Hindlimb muscle (tissue), 1 donor: Measurements from ENCODE around the gene KCND2. TPM values are rescaled to one million over a fixed set of nuclear protein-coding genes. Genes with fewer than 3 reads are reported as not detected.
"Not testable (repeated sequence)": the region's sequence is repeated elsewhere in the genome, so short reads cannot be mapped to it uniquely, and the experiment has no call there.

Source experiments
- DNase-seq: peaks from one replicate; pipeline ENCODE4 v3.0.0-alpha.2; 2013
- polyA plus RNA-seq: library from polyadenylated mRNA; unstranded; fragments of 120-200 nt; gene quantifications from one replicate; pipeline ENCODE4 v1.2.1, GENCODE V29; 2013; ENCODE audit not compliant: insufficient read length

KCND2 gene
- polyA plus RNA-seq, 1 donor, result 0.83 TPM

DNA sequence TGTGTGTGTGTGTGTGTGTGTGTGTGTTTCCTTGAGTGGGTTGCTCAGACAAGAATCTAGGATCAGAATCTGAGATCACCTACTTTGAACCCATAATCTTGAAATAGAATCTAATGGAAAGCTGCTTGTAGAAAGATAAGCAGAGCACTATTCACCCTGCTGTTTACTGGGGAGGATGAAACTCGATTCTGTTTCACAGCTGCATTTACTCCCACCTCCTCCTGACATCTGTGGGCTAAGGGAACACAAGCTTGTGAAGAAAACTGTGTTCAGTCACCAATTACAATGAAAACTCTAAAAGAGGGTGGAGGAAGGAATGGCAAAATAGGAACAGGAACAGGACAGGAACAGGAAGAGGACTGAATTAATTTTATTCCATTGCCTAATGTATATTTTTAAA is 315.4 kb downstream of the KCND2 start:
- DNase-seq, result no peak

GRCh38 chr7:120588862-120589261 is 315.9 kb downstream of the KCND2 start:
- no peak for DNase-seq

- DNase-seq, result no peak
These were observed 327.6 kb downstream of the KCND2 start for GRCh38 chr7:120600607-120601006.

GRCh38 chr7:120603366-120603765 is 330.4 kb downstream of the KCND2 start:
- no peak for DNase-seq

- DNase-seq, result no peak
These were observed 336.3 kb downstream of the KCND2 start for GRCh38 chr7:120609136-120609753.

- no peak for DNase-seq
These were observed 339.0 kb downstream of the KCND2 start for GRCh38 chr7:120611975-120612374.

- DNase-seq, result no peak
These were observed 342.7 kb downstream of the KCND2 start for GRCh38 chr7:120615703-120616102.

GRCh38 chr7:120617275-120617674 is 344.3 kb downstream of the KCND2 start:
- no peak for DNase-seq

DNA sequence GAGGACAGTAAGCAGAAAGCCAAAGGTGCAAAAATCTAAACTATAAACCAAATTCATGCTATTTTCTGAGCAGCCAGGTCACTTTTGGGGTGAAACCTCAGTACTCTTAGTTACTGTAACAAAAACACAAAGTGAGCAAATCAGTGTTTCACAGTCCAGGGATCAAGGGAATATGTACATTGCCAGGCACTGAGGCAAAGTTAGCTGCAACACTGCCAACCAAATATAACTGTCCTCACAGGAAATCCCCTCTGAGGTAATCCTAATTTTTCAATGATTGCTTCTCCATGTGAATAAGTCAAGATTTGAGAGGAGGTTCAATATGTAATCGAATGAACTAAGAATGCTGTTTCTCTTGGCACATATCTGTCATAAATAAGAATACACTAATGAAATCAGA is 355.3 kb downstream of the KCND2 start:
- DNase-seq, result peak; percentile 18

GRCh38 chr7:120639884-120640283 is 366.9 kb downstream of the KCND2 start:
- DNase-seq, result no peak

DNA sequence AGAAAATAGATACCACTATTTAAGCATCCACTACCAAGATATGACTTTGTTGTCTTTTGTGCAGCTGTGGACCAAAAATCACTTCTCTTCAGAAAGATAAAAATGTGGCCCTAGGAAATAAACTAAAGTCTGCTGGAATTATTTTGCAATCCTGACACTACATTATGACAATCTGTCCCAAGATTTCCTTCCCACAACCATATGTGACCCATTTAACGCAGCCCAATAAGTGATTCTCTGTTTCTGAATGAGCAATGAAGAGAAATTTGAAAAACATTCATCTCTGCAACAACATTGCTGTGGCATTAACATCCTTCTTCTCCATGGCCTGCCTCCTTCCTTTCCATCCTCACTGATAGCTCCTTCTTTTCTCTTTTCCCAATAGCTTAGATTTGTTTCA is 373.0 kb downstream of the KCND2 start:
- DNase-seq, result no peak

DNA sequence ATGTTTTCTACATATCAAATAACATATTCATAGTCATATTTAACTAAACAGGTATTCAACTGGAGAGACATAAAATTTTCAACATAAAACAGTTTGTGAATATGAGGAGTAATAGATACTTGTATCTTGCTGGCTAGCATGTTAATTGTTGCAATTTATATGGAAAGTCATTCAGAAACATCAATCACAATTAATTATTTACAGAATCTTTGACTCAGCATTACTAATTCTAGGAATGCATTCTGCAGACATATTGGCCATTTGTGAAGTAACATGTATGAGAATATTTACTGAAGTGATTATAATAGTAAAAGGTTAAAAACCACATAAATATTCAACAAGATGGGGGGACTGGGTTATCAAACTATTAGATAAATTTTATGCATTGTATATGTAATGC is 381.3 kb downstream of the KCND2 start:
- DNase-seq, result no peak

GRCh38 chr7:120658516-120658915 is 385.5 kb downstream of the KCND2 start:
- DNase-seq, result no peak

GRCh38 chr7:120662291-120662690 is 389.3 kb downstream of the KCND2 start:
- no peak for DNase-seq

DNA sequence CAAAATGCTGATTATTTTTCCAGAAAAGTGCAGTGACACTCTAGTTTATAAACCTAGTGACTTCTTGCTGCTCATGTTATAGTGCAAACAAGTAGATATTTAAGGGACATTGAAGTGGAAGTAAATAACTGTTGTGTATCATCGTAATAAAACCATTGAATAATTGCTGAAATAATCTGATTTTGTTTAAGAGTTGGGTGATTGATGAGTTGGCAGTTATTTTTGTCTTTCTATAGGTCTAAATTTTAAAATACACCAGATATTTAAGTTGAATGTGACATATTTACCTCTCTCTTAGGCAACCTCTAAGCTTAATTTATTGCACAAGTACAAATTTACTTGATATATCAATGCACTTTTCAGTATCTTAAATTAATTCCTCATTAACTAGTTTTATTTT is 392.1 kb downstream of the KCND2 start:
- no peak for DNase-seq

DNA sequence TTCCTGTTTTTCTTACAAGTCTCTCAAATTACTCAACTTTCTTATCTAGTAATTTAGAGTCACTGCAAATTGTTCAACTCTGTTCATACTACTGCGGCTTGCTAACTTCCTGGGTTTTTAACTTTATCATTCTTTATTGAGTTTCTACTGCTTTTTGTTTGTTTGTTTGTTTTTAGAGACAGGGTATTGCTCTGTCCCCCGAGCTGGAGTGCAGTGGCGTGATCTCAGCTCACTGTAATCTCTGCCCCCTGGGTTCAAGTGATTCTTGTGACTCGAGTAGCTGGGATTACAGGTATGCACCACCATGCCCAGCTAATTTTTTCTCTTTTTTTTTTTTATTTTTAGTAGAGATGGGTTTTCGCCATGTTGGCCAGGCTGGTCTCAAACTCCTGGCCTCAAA is 402.1 kb downstream of the KCND2 start:
- DNase-seq, result no peak

- no peak for DNase-seq
These were observed 404.6 kb downstream of the KCND2 start for GRCh38 chr7:120677535-120677934.

DNA sequence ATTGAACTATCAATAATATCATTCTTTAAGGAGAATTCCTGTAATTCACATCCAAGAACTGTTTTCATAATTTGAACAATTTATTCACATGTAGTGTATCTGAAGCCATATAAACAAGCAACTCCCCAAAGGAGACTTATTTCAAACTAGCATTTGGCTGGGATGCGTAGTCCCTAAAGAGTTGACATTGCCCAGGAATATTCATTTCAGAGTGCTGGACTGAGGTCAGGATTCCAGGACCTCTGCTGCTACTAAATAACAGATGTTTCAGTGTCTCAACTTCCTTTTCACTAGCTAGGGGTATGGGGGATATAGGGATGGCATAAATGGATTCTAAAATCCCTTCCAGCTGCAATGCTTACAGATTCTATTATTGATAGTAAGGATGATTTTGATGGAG is 408.0 kb downstream of the KCND2 start:
- DNase-seq, result peak; percentile 17

- no peak for DNase-seq
These were observed 411.5 kb downstream of the KCND2 start for GRCh38 chr7:120684463-120684862.

DNA sequence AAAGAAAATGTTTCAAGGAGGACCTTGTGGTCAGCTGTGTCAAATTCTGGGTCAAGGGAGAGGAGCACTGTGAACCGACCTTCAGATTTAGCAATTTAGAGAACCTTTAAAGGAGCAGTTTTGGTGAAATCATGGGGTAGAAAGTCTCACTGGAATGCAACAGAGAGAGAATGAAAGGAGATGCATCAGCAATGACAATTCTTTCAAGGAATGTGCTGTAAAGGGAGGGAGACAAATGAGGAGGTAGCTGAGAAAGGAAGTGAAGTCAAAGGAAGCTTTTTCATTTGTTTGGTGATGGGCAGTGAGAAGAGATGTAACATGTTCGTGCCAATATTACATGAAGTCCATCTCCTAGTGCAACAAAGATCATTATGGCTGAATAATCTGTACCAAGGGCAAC is 418.9 kb downstream of the KCND2 start:
- DNase-seq, result no peak

- no peak for DNase-seq
These were observed 422.9 kb downstream of the KCND2 start for GRCh38 chr7:120695848-120696247.

- DNase-seq, result no peak
These were observed 427.8 kb downstream of the KCND2 start for GRCh38 chr7:120700796-120701195.

GRCh38 chr7:120702408-120702807 is 429.4 kb downstream of the KCND2 start:
- not testable (repeated sequence) for DNase-seq

DNA sequence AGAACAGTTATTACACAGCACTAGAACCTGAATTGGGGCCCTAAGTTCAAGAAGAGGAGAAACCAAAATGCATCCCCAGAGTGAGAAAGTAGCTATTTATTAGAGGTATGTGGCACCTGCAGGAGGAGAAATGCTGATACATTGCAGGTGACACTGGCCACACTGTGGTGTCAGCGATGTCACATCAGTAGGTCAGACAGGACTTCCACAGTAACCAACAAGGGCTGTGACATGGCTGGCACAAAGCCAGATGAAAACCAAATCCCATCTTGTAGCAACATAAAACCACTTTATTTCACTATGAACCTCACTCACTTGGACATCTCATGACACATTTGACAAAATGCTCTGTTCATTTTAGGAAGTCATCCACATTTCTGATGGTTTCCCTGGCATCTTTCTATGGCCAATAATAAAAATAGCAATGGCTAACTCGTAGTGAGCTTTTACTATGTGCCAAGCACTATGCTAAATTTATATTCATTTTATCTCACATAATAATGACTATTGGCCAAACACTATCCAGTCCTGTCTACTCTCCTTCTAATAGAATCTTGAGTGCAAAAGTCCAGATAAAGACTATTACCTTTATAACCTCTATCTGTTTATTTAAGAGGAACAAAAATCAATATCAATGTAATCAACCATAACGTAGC is 430.7 kb downstream of the KCND2 start:
- no peak for DNase-seq
